GM19395 (cell line): Measurements from ENCODE around the gene NCOR2.
"Not testable (repeated sequence)": the region's sequence is repeated elsewhere in the genome, so short reads cannot be mapped to it uniquely, and the experiment has no call there.

ENCODE experiments used
- ATAC-seq: cut with Tn5 transposase; IDR thresholded peaks from one replicate; pipeline ENCODE4 v1.9.1; 2021; ENCODE audit warnings: mild to moderate bottlenecking, moderate library complexity; ENCODE audit not compliant: unreplicated experiment

NCOR2 gene

DNA sequence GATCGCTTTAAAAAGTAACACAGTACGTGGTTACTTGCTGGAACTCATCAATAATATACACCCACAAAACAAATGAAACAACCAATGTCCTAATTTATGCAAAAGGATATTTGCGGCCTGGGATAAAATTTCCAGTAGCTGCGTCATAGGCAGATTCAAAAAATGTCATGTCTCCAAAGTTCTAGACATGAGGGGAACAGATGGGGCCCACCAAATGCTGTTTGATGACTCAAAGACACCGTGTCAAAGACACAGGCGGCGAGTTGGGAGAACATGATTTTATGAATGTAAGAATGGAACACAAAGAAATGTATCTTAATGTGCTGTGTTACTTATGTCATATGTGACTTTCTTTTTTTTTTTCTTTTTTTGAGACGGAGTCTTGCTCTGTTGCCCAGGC lies 34.3 kb upstream of the NCOR2 start:
- ATAC-seq = no peak

DNA sequence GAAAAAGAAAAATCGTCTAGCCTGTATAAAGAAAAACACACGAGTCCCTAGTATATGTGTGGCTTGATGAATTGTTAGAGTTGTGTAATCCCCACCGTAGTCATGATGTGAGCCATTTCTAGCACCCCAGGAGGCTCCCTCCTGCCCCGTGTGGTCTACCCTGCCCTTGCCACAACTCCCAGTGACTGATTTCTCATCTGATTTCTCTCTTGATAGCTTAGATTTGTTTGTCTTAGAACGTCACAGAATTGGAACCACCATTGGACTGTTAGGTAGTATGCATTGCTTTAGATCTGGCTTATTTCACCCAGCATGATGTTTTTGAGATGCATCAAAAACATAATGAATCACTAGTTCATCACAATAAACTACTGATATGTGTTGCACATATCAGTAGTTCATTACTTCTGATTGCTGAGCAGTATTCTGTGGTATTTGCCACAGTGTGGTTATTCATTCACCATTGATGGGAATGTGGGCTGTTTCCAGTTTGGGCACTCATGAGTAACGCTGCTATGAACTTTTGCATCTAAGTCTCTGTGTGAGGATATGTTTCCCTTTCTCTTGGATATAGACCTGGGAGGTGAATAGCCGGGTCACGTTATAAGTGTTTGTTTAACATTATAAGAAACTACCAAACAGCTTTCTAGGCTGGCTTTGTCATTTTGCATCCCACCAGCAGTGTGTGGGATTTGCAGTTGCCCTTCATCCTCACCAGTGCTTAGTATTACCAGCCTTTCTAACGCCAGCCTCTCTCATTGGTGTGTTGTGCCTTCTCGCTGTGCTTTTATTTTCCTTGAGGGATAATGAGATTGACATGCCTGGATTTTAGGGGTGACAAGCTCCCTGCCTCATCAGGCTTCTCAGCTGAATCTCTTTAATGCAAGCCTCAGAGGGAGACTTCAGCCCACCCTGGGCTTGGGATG lies 31.9 kb upstream of the NCOR2 start:
- no peak for ATAC-seq

- ATAC-seq = no peak
Measured at GRCh38 chr12:124597041-124597440, 29.6 kb upstream of the NCOR2 start.

GRCh38 chr12:124595444-124595843 lies 28.0 kb upstream of the NCOR2 start:
- ATAC-seq = no peak

DNA sequence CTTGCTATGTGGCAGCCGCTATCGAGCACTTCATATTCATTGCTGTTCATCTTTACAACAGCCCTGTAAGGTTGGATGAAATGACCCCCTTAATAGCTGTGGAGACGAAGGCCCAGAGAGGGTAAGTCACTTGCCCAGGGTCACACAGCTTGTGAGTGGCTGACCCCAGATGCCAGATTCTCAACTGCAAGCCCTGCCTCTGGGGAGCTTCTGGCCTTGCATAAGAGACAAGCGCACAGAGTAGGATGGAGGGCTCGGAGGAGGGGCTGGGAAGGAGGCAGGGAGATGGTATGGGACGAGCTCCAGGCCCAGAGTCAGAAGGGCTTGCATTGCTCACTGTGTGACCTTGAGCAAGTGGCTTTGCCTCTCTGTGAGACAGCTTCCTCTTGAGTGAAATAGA lies 27.4 kb upstream of the NCOR2 start:
- no peak for ATAC-seq

GRCh38 chr12:124593851-124594401 lies 26.5 kb upstream of the NCOR2 start:
- ATAC-seq = no peak

DNA sequence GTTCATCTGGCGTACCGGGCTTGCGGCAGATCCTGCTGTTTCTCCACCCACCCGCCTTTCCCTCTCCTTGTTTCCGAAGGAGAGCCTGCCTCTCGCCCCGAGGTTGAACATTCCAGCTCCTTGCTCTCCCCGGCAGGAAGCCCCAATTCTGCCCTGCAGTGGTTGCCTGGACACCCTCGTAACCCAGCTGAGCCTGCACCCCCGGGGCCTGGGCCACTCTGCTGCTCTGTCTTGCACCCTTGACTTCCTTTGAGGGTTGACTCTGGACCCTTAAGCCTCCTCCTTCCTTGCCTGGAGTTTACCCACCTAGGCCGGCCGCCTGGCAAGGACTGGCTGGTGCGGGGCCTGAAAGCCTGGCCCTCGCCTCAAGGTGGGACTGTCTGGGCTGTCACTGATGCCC lies 25.8 kb upstream of the NCOR2 start:
- no peak for ATAC-seq

GRCh38 chr12:124592481-124593160 lies 25.2 kb upstream of the NCOR2 start:
- peak; percentile 63 for ATAC-seq

DNA sequence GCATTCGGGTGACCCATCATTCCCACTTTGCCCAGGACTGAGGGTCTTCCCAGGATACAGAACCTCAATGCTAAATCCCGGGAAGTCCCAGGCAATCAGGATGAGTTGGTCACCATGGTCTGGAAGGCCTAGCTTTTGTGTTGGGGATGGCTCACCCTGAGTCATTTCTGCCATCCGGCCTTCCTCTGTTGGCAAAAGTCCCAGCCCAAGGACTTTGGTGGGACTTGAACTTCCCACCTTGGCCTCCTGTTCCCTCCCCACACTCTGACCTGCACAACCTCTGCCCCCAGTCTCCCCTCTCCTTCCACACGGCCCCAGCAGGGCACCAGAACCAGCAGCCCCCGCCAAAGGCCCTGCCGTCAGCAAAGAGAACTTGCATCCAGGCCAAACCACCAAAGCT lies 24.6 kb upstream of the NCOR2 start:
- no peak for ATAC-seq

- ATAC-seq = no peak
Measured at GRCh38 chr12:124590447-124590846, 23.0 kb upstream of the NCOR2 start.

DNA sequence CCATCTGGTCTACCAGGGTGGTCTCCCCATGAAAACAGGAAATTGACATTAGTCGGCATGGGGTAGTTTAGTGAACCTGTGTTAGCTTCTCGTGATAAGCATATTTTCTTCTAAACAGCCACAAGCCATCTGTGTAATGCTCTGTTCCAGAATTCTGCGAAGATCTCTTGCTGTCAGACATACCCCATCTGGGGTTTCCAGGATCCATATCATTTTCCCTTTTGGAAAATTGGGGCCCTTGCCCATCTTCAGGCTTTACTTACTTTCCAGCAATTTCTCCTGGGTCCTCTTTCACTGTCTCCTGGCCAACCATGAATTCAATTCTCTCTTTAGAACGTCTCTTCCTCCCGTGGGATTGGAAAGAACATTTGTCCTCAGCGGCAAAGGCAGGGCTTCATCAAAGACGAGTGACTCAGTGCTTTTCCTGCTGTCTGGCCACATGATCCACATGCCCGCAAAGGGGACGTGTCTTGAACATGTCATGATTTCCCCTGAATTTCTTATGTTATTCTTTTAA lies 21.4 kb upstream of the NCOR2 start:
- no peak for ATAC-seq

- no peak for ATAC-seq
Measured at GRCh38 chr12:124588018-124588634, 20.7 kb upstream of the NCOR2 start.

- no peak for ATAC-seq
Measured at GRCh38 chr12:124586756-124587155, 19.3 kb upstream of the NCOR2 start.

DNA sequence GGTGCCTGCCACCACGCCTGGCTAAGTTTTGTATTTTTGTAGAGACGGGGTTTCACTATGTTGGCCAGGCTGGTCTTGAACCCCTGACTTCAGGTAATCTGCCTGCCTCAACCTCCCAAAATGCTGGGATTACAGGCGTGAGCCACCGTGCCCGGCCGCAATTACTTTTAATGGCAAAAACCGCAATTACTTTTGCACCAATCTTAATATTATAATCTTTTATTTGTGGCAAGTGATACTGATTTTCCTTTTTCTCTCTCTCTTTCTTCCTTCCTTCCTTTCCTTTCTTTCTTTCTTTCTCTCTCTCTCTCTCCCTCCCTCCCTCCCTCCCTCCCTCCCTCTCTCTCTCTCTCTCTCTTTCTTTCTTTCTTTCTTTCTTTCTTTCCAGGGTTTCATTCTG lies 17.1 kb upstream of the NCOR2 start:
- ATAC-seq = not testable (repeated sequence)

GRCh38 chr12:124583854-124584253 lies 16.4 kb upstream of the NCOR2 start:
- ATAC-seq = no peak

- ATAC-seq = no peak
Measured at GRCh38 chr12:124582108-124582424, 14.7 kb upstream of the NCOR2 start.

DNA sequence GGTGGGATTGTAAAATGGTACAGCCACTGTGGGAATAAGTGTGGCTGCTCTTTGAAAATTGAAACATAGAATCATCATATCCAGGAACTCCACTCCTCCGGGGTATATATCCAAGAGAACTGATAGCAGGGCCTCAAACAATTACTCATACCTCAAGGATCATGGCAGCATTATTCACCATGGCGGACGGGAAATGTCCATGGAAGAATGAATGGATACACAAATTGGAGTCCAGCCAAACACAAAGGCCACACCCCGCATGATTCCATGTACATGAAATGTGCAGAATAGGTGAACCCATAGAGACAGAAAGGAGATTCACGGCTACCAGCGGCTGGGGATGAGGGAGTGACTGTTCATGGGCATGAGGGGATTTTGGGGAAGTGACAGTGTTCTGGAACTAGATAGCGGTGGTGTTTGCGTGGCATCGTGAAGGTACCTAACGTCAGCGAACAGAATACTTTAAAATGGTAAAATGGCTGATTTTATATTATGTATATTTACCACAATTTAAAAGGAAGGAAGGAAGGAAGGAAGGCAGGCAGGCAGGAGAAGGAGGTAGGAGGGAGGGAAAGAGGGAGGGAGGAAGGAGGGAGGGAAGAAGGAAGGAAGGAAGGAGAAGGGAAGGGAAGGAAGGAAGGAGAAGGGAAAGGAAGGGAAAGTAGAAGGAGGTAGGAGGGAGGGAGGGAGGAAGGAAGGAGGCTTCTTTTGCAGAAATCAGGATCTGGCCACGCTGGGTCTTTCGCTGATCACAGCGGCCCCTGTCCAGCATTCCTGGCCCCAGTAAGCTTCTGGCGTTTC lies 14.1 kb upstream of the NCOR2 start:
- no peak for ATAC-seq

- ATAC-seq = no peak
Measured at GRCh38 chr12:124579921-124580517, 12.6 kb upstream of the NCOR2 start.

DNA sequence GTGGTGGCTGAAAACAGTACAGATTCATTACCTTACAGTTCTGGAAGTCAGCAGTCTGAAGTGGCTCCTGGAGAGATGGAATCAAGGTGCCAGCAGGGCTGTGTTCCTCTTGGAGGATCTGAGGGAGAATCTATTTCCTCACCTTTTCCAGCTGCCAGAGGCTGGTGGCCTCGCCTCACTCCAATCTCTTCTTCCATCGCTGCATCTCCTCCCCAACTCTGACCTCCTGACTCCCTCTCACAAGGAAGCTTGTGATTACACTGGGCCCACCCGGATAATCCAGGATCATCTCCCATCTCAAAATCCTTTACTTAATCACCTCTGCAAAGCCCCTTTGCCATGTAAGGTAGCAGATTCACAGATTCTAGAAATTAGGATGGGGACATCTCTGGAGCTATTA lies 11.4 kb upstream of the NCOR2 start:
- no peak for ATAC-seq

DNA sequence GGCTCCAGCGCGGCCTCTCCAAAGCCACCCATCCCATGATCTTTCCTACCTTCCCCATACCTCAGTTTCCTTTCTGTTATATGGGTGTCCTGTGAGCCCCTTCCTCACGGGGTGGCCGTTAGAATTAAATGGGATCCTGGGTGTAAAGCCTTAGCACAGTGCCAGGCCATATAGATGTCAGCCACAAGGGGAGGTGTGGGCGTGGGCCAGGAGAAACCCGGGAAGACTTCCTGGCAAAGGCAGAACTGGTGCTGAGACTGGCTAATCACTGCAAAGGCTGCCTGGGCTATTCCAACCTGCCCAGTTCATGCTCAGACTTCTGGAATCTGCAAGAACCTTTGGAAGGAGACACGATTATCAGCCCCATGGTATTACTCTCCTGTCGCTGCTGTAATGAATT lies 11.0 kb upstream of the NCOR2 start:
- no peak for ATAC-seq
